Measurements from ENCODE around the gene FOXN3.

The FOXN3 gene

DNA sequence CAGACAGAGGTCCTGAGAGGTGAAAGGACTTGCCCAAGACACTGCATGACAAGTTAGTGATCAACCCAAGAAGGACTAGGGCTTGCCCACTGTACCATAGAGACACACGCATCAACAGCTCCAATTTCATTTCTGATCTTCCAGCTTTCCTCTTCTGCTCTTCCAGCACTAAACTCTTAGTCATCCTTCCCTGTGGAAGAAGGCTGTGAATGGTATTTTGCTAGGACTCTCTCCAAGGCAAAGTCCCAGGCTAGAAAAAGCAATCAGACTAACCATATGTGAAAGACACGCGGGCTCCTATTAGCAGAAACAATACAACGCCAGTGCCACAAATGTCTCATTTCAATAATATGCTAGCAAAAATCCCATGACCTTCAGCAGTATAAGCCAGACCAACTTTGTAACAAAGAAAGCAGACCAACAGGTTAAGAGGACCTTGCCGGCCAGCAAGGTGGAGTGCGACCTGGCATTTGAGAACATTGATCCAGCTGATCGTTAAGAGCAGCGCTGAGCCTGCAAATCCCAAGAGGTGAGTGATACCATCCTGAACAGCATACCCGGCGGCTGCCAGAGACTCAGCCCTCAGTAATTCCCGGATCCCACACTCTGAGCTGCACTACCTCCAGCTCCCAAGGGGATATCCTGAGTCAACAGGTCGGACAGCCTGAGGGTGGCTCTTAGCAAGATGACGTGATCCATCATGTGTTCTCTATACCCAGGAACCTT is 132.5 kb downstream of the FOXN3 start:
- TF ChIP-seq CTCF (IDR thresholded peaks at IDR 0.05; ENCODE audit: insufficient read depth, low read depth, low read length, missing control alignments): no peak
- DNase-seq (ENCODE audit: low read depth): no peak
- no peak overlapping the region for H3K4me3 ChIP-seq (ENCODE audit: low read length)

- H3K4me3 ChIP-seq (ENCODE audit: low read length): no peak overlapping the region
- TF ChIP-seq CTCF (IDR thresholded peaks at IDR 0.05; ENCODE audit: insufficient read depth, low read depth, low read length, missing control alignments): no peak
- no peak for DNase-seq (ENCODE audit: low read depth)
These were observed 133.5 kb downstream of the FOXN3 start for GRCh38 chr14:89283327-89284060.

DNA sequence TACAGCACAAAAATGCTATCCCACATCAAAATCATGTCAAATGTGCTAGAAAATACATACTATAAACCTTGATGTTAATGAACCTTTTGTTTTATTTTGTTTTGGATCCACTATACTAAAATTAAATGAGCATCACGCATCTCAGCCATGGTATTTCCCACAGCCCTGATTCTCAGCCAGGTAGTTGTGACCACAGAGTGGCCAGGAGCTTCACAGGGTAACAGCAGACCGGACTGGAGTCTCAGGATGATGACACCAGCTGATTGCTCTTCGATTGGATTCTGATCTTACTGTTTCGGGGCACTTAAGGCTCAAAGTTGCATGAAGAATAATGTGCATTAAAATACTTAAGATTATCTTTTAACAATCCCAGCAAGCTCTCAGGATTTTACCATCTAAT is 134.8 kb downstream of the FOXN3 start:
- no peak for TF ChIP-seq CTCF (IDR thresholded peaks at IDR 0.05; ENCODE audit: insufficient read depth, low read depth, low read length, missing control alignments)
- no peak for DNase-seq (ENCODE audit: low read depth)
- no peak overlapping the region for H3K4me3 ChIP-seq (ENCODE audit: low read length)

- no peak for TF ChIP-seq CTCF (IDR thresholded peaks at IDR 0.05; ENCODE audit: insufficient read depth, low read depth, low read length, missing control alignments)
- no peak for DNase-seq (ENCODE audit: low read depth)
- no peak overlapping the region for H3K4me3 ChIP-seq (ENCODE audit: low read length)
These were observed 136.4 kb downstream of the FOXN3 start for GRCh38 chr14:89280600-89280999.

DNA sequence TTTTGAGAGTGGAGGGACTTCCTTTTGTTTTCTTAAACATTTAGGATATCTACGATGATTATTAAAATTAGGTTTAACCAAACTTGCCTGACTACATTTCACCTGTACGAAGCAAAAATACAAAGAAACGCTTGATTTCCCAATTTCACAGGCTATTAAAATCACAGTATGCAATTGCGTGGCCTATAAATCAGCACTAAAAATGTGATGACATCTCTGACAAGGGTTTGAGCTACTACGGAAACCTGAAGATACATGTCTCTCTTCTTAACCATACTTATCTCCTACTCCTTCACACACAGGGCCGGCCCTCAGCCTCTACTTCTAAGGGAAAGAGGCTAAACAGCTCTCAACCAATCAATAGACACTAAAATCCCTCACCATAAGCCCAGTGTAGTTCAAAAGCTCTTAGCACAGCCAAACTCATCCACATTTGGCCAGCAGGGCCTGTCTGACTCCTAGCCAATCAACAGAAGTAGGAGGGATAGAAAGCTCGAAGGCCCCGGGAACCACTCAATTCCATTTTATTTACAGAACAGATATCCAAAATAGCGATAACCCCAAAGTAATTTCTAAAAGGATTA is 137.3 kb downstream of the FOXN3 start:
- no peak for DNase-seq (ENCODE audit: low read depth)
- TF ChIP-seq CTCF (IDR thresholded peaks at IDR 0.05; ENCODE audit: insufficient read depth, low read depth, low read length, missing control alignments): no peak

GRCh38 chr14:89277203-89277602 is 139.8 kb downstream of the FOXN3 start:
- DNase-seq (ENCODE audit: low read depth): no peak
- TF ChIP-seq CTCF (IDR thresholded peaks at IDR 0.05; ENCODE audit: insufficient read depth, low read depth, low read length, missing control alignments): no peak
- H3K4me3 ChIP-seq (ENCODE audit: low read length): no peak overlapping the region

More for the DNA sequence above, 137.3 kb downstream of the FOXN3 start:
- H3K4me3 ChIP-seq (ENCODE audit: low read length): no peak overlapping the region
